HepG2 (cell line): ENCODE data around the gene C4orf36. TPM values are rescaled to one million over a fixed set of nuclear protein-coding genes. Genes with fewer than 3 reads are reported as not detected.

Experiments used
- ARNT2 ChIP-seq: sonication (generic); formaldehyde crosslinking; IDR thresholded peaks from 2 replicates; pipeline ENCODE4 v1.8.0; 2022; ENCODE audit warnings: mild to moderate bottlenecking, low read depth, missing genetic modification reagents, moderate library complexity
- BORCS8-MEF2B ChIP-seq: sonication (generic); formaldehyde crosslinking; IDR thresholded peaks from 2 replicates; pipeline ENCODE4 v1.8.0; 2022; ENCODE audit warnings: mild to moderate bottlenecking, missing genetic modification reagents
- CEBPB ChIP-seq: IDR thresholded peaks from 2 replicates; pipeline ENCODE4 v1.6.1; 2011; ENCODE audit warnings: low read depth, low read length, improper control_type of control experiment, borderline replicate concordance
- CREB1 ChIP-seq, 2 experiments: fragments of 450-650 bp in 1 of 2; IDR thresholded peaks; 2 replicates each; pipeline ENCODE4 v1.6.1; 2016 to 2017; ENCODE audit warnings: control low read depth in 1 of 2, mild to moderate bottlenecking in 1 of 2, missing compliant biosample characterization in 1 of 2, missing genetic modification characterization in 1 of 2
- DPF2 ChIP-seq: sonication (generic); formaldehyde crosslinking; IDR thresholded peaks from 2 replicates; pipeline ENCODE4 v1.4.0; 2020; ENCODE audit warnings: mild to moderate bottlenecking, low read depth, missing genetic modification reagents, borderline replicate concordance
- NCOA2 ChIP-seq: sonication (generic); formaldehyde crosslinking; IDR thresholded peaks from 2 replicates; pipeline ENCODE4 v1.8.0; 2022; ENCODE audit warnings: inconsistent platforms
- RCOR2 ChIP-seq: IDR thresholded peaks from 2 replicates; pipeline ENCODE4 v1.6.1; 2016; ENCODE audit warnings: missing biosample characterization, missing genetic modification reagents
- TBX2 ChIP-seq: sonication (generic); formaldehyde crosslinking; IDR thresholded peaks from 2 replicates; pipeline ENCODE4 v1.5.0; 2020; ENCODE audit warnings: missing genetic modification reagents, mild to moderate bottlenecking, borderline replicate concordance
- TMF1 ChIP-seq: sonication (generic); formaldehyde crosslinking; IDR thresholded peaks from 2 replicates; pipeline ENCODE4 v1.8.1; 2022; ENCODE audit warnings: low read depth, missing genetic modification reagents
- ZBTB3 ChIP-seq: sonication (generic); formaldehyde crosslinking; IDR thresholded peaks from 2 replicates; pipeline ENCODE4 v1.4.0; 2020; ENCODE audit warnings: low read depth, mild to moderate bottlenecking, moderate library complexity, missing genetic modification reagents, borderline replicate concordance
- ZNF160 ChIP-seq: sonication (generic); formaldehyde crosslinking; IDR thresholded peaks from 2 replicates; pipeline ENCODE4 v1.8.0; 2022; ENCODE audit warnings: mild to moderate bottlenecking, inconsistent platforms, missing genetic modification reagents
- ZNF263 ChIP-seq: sonication (generic); formaldehyde crosslinking; IDR thresholded peaks from 2 replicates; pipeline ENCODE4 v1.4.0; 2020; ENCODE audit warnings: missing genetic modification reagents
- ZNF30 ChIP-seq: sonication (generic); formaldehyde crosslinking; IDR thresholded peaks from 2 replicates; pipeline ENCODE4 v1.5.0; 2020; ENCODE audit warnings: mild to moderate bottlenecking, missing genetic modification reagents
- ZNF558 ChIP-seq: sonication (generic); formaldehyde crosslinking; IDR thresholded peaks from 2 replicates; pipeline ENCODE4 v1.9.0; 2022; ENCODE audit warnings: mild to moderate bottlenecking, missing genetic modification reagents, borderline replicate concordance
- ZNF615 ChIP-seq: sonication (generic); formaldehyde crosslinking; IDR thresholded peaks from 2 replicates; pipeline ENCODE4 v1.5.0; 2020; ENCODE audit warnings: mild to moderate bottlenecking, missing genetic modification reagents, borderline replicate concordance
- ZNF766 ChIP-seq: sonication (generic); formaldehyde crosslinking; IDR thresholded peaks from 2 replicates; pipeline ENCODE4 v1.5.0; 2020; ENCODE audit warnings: missing genetic modification reagents, borderline replicate concordance
- ZNF839 ChIP-seq: sonication (generic); formaldehyde crosslinking; IDR thresholded peaks from 2 replicates; pipeline ENCODE4 v1.4.0; 2020; ENCODE audit warnings: missing genetic modification reagents, mild to moderate bottlenecking, borderline replicate concordance
- ZSCAN20 ChIP-seq: sonication (generic); formaldehyde crosslinking; IDR thresholded peaks from 2 replicates; pipeline ENCODE4 v1.4.0; 2020; ENCODE audit warnings: missing genetic modification reagents, mild to moderate bottlenecking, borderline replicate concordance
- polyA plus RNA-seq, 8 experiments: library from polyadenylated mRNA; depleted of rRNA in 3 of 8; stranded (reverse) in 7 of 8; unstranded in 1 of 8; fragments of >200 nt; fragmentation: Illumina TruSeq in 4 of 8; extraction: Trizol in 4 of 8; gene quantifications; 2 replicates each; pipeline versions ENCODE4 v1.2.1 to v1.2.3, GENCODE V29; 2011 to 2016; ENCODE audit warnings: low read depth in 4 of 8, missing spikeins in 1 of 8, mixed read lengths in 1 of 8; ENCODE audit not compliant: insufficient read depth in 1 of 8
- total RNA-seq, 5 experiments: library from RNA; depleted of rRNA; stranded (reverse); fragments of >200 nt; fragmentation: Illumina TruSeq; extraction: Trizol; gene quantifications; 2 replicates each; pipeline ENCODE4 v1.2.3, GENCODE V29; 2016; ENCODE audit warnings: low read depth in 1 of 5
- TF ChIP-seq, protein P1 (sequence below): sonication (generic); formaldehyde crosslinking; IDR thresholded peaks from 2 replicates; pipeline ENCODE4 v1.5.0; 2020; ENCODE audit warnings: missing genetic modification reagents
- TF ChIP-seq, protein P2 (sequence below): sonication (generic); formaldehyde crosslinking; IDR thresholded peaks from 2 replicates; pipeline ENCODE4 v1.4.0; 2020; ENCODE audit warnings: missing genetic modification reagents, mild to moderate bottlenecking, borderline replicate concordance
- TF ChIP-seq, protein P3 (sequence below): IDR thresholded peaks from 2 replicates; pipeline ENCODE4 v1.6.1; 2012; ENCODE audit warnings: inconsistent platforms
- TF ChIP-seq, protein P4 (sequence below): sonication (generic); formaldehyde crosslinking; conservative IDR thresholded peaks from 2 replicates; pipeline ENCODE4 v1.4.0; 2020; ENCODE audit warnings: missing genetic modification reagents

The C4orf36 gene
- total and polyA plus RNA-seq, 2 of the 13 experiments (the other 11 are each of a cell fraction or from before 2014, with no cell fraction given): 0.63 TPM; not detected in 1

DNA sequence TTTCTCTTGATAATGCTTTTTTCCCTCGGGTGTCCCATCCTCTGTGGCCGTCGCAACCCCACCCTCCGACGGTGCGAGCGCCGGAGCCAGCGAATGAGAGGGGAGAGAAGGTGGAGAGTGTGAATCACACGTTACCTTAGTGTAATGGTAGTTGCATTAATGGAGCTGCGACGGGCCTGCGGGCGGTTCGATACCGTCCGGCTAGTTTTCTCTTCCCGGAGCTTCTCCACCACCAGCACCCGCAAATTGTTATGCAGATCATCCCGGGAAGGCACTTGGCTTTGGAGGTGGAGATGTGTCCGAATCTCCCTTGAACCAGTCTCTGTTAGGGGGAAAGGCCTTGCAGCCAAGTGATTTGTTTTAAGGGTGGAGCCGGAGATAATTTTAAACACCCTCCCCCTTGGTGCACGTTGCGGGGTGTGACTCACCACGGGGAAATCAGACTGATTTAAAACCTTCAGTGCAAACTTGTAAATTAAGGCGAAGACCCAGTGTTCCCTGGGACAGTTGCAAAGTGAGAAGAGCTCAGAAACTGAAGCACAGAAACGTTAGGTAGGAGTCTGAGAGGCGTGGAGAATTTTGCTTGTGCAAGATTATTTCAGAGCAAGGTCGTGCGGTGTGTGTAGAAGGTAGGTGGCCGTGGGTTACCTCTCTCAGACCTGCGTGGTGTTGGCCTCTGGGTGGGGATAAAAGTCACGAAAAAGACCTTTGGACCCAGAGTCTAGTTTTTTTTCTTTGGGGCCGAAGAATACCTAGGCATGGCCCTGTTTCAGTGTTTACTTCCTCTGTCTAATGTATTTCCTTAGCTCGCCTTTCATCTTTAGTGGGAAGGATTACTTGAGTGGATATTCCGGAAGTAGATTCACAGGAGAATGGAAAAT lies 43.9 kb upstream of the C4orf36 start (continued):
- TF ChIP-seq DPF2 (CRISPR knock-in tag) (0 out of 2 replicates have a peak, but pooled peaks have one; percentile 43), ZNF839 (CRISPR knock-in tag) (no peak), CEBPB (peak; percentile 48; the same call in 1 of the 2 replicates), ZNF160 (CRISPR knock-in tag) (0 out of 2 replicates have a peak, but pooled peaks have one; percentile 33), NCOA2 (CRISPR knock-in tag) (peak; percentile 32), ZNF615 (CRISPR knock-in tag) (0 out of 2 replicates have a peak, but pooled peaks have one; percentile 78), CREB1 (IDR thresholded peaks at IDR 0.05) (no peak), CREB1 (CRISPR knock-in tag; IDR thresholded peaks at IDR 0.05) (peak; percentile 73), ZNF30 (CRISPR knock-in tag) (peak; percentile 49; the same call in 1 of the 2 replicates), ZBTB3 (CRISPR knock-in tag) (peak; percentile 77), RCOR2 (CRISPR knock-in tag) (peak; percentile 47; the same call in 1 of the 2 replicates), ZNF263 (CRISPR knock-in tag) (0 out of 2 replicates have a peak, but pooled peaks have one; percentile 33), TMF1 (CRISPR knock-in tag) (0 out of 2 replicates have a peak, but pooled peaks have one; percentile 2), ZSCAN20 (0 out of 2 replicates have a peak, but pooled peaks have one; percentile 54), ZNF558 (CRISPR knock-in tag) (0 out of 2 replicates have a peak, but pooled peaks have one; percentile 7), ARNT2 (0 out of 2 replicates have a peak, but pooled peaks have one; percentile 23), ZNF766 (CRISPR knock-in tag) (0 out of 2 replicates have a peak, but pooled peaks have one; percentile 31), TBX2 (CRISPR knock-in tag) (peak; percentile 77), BORCS8-MEF2B (CRISPR knock-in tag) (0 out of 2 replicates have a peak, but pooled peaks have one; percentile 24)
- TF ChIP-seq, protein P1, sequence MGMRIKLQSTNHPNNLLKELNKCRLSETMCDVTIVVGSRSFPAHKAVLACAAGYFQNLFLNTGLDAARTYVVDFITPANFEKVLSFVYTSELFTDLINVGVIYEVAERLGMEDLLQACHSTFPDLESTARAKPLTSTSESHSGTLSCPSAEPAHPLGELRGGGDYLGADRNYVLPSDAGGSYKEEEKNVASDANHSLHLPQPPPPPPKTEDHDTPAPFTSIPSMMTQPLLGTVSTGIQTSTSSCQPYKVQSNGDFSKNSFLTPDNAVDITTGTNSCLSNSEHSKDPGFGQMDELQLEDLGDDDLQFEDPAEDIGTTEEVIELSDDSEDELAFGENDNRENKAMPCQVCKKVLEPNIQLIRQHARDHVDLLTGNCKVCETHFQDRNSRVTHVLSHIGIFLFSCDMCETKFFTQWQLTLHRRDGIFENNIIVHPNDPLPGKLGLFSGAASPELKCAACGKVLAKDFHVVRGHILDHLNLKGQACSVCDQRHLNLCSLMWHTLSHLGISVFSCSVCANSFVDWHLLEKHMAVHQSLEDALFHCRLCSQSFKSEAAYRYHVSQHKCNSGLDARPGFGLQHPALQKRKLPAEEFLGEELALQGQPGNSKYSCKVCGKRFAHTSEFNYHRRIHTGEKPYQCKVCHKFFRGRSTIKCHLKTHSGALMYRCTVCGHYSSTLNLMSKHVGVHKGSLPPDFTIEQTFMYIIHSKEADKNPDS (CRISPR knock-in tag): 0 out of 2 replicates have a peak, but pooled peaks have one; percentile 35
- TF ChIP-seq, protein P2, sequence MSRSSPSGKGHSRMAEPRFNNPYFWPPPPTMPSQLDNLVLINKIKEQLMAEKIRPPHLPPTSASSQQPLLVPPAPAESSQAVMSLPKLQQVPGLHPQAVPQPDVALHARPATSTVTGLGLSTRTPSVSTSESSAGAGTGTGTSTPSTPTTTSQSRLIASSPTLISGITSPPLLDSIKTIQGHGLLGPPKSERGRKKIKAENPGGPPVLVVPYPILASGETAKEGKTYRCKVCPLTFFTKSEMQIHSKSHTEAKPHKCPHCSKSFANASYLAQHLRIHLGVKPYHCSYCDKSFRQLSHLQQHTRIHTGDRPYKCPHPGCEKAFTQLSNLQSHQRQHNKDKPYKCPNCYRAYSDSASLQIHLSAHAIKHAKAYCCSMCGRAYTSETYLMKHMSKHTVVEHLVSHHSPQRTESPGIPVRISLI: peak; percentile 98
- TF ChIP-seq, protein P3, sequence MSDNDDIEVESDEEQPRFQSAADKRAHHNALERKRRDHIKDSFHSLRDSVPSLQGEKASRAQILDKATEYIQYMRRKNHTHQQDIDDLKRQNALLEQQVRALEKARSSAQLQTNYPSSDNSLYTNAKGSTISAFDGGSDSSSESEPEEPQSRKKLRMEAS: peak; percentile 33; the same call in 1 of the 2 replicates
- TF ChIP-seq, protein P4, sequence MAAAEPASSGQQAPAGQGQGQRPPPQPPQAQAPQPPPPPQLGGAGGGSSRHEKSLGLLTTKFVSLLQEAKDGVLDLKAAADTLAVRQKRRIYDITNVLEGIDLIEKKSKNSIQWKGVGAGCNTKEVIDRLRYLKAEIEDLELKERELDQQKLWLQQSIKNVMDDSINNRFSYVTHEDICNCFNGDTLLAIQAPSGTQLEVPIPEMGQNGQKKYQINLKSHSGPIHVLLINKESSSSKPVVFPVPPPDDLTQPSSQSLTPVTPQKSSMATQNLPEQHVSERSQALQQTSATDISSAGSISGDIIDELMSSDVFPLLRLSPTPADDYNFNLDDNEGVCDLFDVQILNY (CRISPR knock-in tag): no peak
